Liver (tissue), 9 donors: ENCODE results near the gene MED15. TPM values are rescaled to one million over a fixed set of nuclear protein-coding genes. Genes with fewer than 3 reads are reported as not detected.

Experiments
- DNase-seq: peaks from one replicate; pipeline ENCODE4 v3.0.0-alpha.2; 2017; ENCODE audit warnings: low spot score
- H3K27ac ChIP-seq, 2 donors: one replicate each; pipeline ENCODE4 v1.7.0; 2013; ENCODE audit warnings: inconsistent platforms in 2 of 2, low read length in 2 of 2, control low read depth in 1 of 2, low read depth in 1 of 2, mild to moderate bottlenecking in 1 of 2
- H3K27me3 ChIP-seq, 4 donors: one replicate each; pipeline versions ENCODE4 v1.6.1 to v1.7.0; 2013; ENCODE audit warnings: low read length in 3 of 4, inconsistent platforms in 1 of 4, mild to moderate bottlenecking in 1 of 4, moderate library complexity in 1 of 4; ENCODE audit not compliant: control insufficient read depth in 4 of 4, insufficient read depth in 4 of 4
- H3K36me3 ChIP-seq, 4 donors: one replicate each; pipeline versions ENCODE4 v1.6.1 to v1.7.0; 2013; ENCODE audit warnings: low read length in 3 of 4, mild to moderate bottlenecking in 3 of 4, low read depth in 1 of 4, moderate library complexity in 1 of 4; ENCODE audit not compliant: control insufficient read depth in 4 of 4, insufficient read depth in 3 of 4
- H3K4me1 ChIP-seq, 4 donors: one replicate each; pipeline versions ENCODE4 v1.6.1 to v1.7.0; 2013; ENCODE audit warnings: low read length in 3 of 4, mild to moderate bottlenecking in 3 of 4, moderate library complexity in 1 of 4; ENCODE audit not compliant: control insufficient read depth in 4 of 4, insufficient read depth in 4 of 4
- H3K4me3 ChIP-seq, 3 donors: one replicate each; pipeline versions ENCODE4 v1.6.1 to v1.7.0; 2013; ENCODE audit warnings: low read length in 3 of 3, control low read depth in 1 of 3, low read depth in 1 of 3, mild to moderate bottlenecking in 1 of 3
- H3K9ac ChIP-seq, 2 donors: one replicate each; pipeline ENCODE4 v1.7.0; 2013; ENCODE audit warnings: low read length in 2 of 2, mild to moderate bottlenecking in 2 of 2, moderate library complexity in 2 of 2, control low read depth in 1 of 2, low read depth in 1 of 2
- H3K9me3 ChIP-seq, 4 donors: one replicate each; pipeline versions ENCODE4 v1.6.1 to v1.7.0; 2013; ENCODE audit warnings: low read length in 3 of 4; ENCODE audit not compliant: control insufficient read depth in 4 of 4
- EGR1 ChIP-seq, 2 donors: IDR thresholded peaks; 2 replicates each; pipeline ENCODE4 v1.6.1; 2016 to 2018; ENCODE audit warnings: antibody characterized with exemption in 2 of 2, low read depth in 2 of 2
- FOXA1 ChIP-seq: IDR thresholded peaks from 2 replicates; pipeline ENCODE4 v1.6.1; 2016; ENCODE audit warnings: antibody characterized with exemption
- FOXA2 ChIP-seq: IDR thresholded peaks from 2 replicates; pipeline ENCODE4 v1.6.1; 2016; ENCODE audit warnings: antibody characterized with exemption
- GABPA ChIP-seq, 2 donors: IDR thresholded peaks in 1 of 2; conservative IDR thresholded peaks in 1 of 2; 2 replicates each; pipeline ENCODE4 v1.6.1; 2016; ENCODE audit warnings: antibody characterized with exemption in 2 of 2, mild to moderate bottlenecking in 1 of 2, moderate library complexity in 1 of 2
- HNF4A ChIP-seq, 2 donors: conservative IDR thresholded peaks; 2 replicates each; pipeline ENCODE4 v1.6.1; 2016; ENCODE audit warnings: antibody characterized with exemption in 2 of 2, mild to moderate bottlenecking in 2 of 2
- MAX ChIP-seq: IDR thresholded peaks from 2 replicates; pipeline ENCODE4 v1.6.1; 2016; ENCODE audit warnings: antibody characterized with exemption
- NR2F2 ChIP-seq: IDR thresholded peaks from 2 replicates; pipeline ENCODE4 v1.6.1; 2016; ENCODE audit warnings: antibody characterized with exemption
- RAD21 ChIP-seq, 2 donors: IDR thresholded peaks; 2 replicates each; pipeline ENCODE4 v1.6.1; 2016; ENCODE audit warnings: antibody characterized with exemption in 2 of 2, mild to moderate bottlenecking in 2 of 2
- RXRA ChIP-seq, 2 donors: IDR thresholded peaks; 2 replicates each; pipeline ENCODE4 v1.6.1; 2017 to 2018; ENCODE audit warnings: antibody characterized with exemption in 2 of 2, mild to moderate bottlenecking in 1 of 2
- SP1 ChIP-seq: IDR thresholded peaks from 2 replicates; pipeline ENCODE4 v1.6.1; 2018; ENCODE audit warnings: antibody characterized with exemption, mild to moderate bottlenecking
- TAF1 ChIP-seq: conservative IDR thresholded peaks from 2 replicates; pipeline ENCODE4 v1.6.1; 2016; ENCODE audit warnings: antibody characterized with exemption, mild to moderate bottlenecking
- YY1 ChIP-seq: IDR thresholded peaks from 2 replicates; pipeline ENCODE4 v1.6.1; 2016; ENCODE audit warnings: antibody characterized with exemption, mild to moderate bottlenecking
- ZBTB33 ChIP-seq: IDR thresholded peaks from 2 replicates; pipeline ENCODE4 v1.6.1; 2016; ENCODE audit warnings: antibody characterized with exemption
- WGBS: extraction: QIAGEN DNeasy Blood & Tissue Kit; methylation state at CpG from one replicate; pipeline ENCODE4 v1.1.7; 2013; 5-methylcytosine and 5-hydroxymethylcytosine counted together
- polyA plus RNA-seq, 2 donors: library from polyadenylated mRNA; stranded (reverse) in 1 of 2; unstranded in 1 of 2; fragments of 200-250 nt in 1 of 2; fragments of >200 nt in 1 of 2; fragmentation: Nextera tagmentation in 1 of 2; extraction: Ambion mirVana in 1 of 2; gene quantifications; one replicate each; pipeline versions ENCODE4 v1.2.1 to v1.2.3, GENCODE V29; 2013 to 2015
- total RNA-seq, 2 donors: library from RNA; depleted of rRNA; stranded (reverse); fragments of >200 nt; gene quantifications; one replicate each; pipeline ENCODE4 v1.2.3, GENCODE V29; 2014
- TF ChIP-seq, protein P1 (sequence below): fragments of 150-350 bp; IDR thresholded peaks from 2 replicates; pipeline ENCODE4 v1.5.1; 2017; ENCODE audit warnings: improper control_type of control experiment, low read depth, low read length; ENCODE audit not compliant: missing input control
- TF ChIP-seq, protein P2 (sequence below): IDR thresholded peaks from 2 replicates; pipeline ENCODE4 v1.6.1; 2016; ENCODE audit warnings: antibody characterized with exemption
- TF ChIP-seq, protein P3 (sequence below): IDR thresholded peaks from 2 replicates; pipeline ENCODE4 v1.6.1; 2016; ENCODE audit warnings: antibody characterized with exemption, mild to moderate bottlenecking
- donor health status: healthy.
- donor health status: healthy.
- donor health status: healthy.
- donor health status: healthy.
- donor health status: healthy.

MED15 gene
- total and polyA plus RNA-seq, 4 donors: 9.7 to 28.0 (median 16.2) TPM

DNA sequence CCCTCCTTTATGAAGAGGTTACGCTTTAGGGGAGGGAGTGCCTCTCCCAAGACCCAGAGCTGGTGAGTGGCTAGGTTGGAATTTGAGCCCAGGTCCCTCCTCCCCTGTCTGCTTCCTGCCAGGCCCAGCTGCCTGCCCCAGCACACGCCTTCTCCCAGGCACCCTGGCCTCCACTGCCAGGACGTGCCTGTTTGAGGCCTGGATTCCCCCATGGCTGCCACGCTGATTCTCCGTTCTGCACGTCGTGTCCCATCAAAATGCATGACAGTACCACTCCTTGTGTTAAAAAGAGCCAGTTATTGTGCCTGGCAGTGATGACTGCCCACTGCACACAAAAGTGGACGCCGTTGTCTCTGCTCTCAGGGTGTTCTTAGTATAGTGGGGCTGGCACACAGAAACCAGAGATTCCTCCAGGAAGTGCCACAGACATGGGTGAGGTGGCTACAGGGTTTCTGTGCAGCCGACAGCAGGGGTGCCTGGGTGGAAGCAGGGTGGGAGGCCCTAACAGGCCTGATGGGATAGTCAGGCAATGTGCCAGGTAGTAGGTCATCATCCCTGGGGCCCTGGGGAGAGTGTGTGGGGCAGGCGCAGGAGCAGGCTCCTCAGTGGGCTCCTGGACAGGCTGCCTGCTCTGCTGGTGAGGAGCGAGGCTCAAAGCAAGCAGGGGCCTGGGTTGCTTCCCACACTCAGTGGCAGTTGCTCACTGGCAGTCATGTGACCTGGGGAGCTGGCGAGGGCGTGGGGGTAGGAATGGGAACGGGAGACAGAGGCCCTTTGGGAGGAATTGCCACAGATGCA lies 24.2 kb downstream of the MED15 start:
- no peak for TF ChIP-seq FOXA2
- no peak for TF ChIP-seq RAD21 (IDR thresholded peaks at IDR 0.05)
- TF ChIP-seq FOXA1: no peak
- TF ChIP-seq NR2F2: no peak
- TF ChIP-seq SP1: no peak
- TF ChIP-seq MAX: no peak
- no peak for TF ChIP-seq EGR1 (IDR thresholded peaks at IDR 0.05; ENCODE audit: low read depth in 2 of 2)
- no peak for TF ChIP-seq YY1
- TF ChIP-seq HNF4A (conservative IDR thresholded peaks at IDR 0.05): no peak
- no peak for TF ChIP-seq TAF1
- TF ChIP-seq RXRA (IDR thresholded peaks at IDR 0.05): no peak
- TF ChIP-seq, protein P1, sequence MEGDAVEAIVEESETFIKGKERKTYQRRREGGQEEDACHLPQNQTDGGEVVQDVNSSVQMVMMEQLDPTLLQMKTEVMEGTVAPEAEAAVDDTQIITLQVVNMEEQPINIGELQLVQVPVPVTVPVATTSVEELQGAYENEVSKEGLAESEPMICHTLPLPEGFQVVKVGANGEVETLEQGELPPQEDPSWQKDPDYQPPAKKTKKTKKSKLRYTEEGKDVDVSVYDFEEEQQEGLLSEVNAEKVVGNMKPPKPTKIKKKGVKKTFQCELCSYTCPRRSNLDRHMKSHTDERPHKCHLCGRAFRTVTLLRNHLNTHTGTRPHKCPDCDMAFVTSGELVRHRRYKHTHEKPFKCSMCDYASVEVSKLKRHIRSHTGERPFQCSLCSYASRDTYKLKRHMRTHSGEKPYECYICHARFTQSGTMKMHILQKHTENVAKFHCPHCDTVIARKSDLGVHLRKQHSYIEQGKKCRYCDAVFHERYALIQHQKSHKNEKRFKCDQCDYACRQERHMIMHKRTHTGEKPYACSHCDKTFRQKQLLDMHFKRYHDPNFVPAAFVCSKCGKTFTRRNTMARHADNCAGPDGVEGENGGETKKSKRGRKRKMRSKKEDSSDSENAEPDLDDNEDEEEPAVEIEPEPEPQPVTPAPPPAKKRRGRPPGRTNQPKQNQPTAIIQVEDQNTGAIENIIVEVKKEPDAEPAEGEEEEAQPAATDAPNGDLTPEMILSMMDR: no peak
- TF ChIP-seq, protein P2, sequence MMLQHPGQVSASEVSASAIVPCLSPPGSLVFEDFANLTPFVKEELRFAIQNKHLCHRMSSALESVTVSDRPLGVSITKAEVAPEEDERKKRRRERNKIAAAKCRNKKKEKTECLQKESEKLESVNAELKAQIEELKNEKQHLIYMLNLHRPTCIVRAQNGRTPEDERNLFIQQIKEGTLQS: no peak
- no peak for TF ChIP-seq ZBTB33
- Histone ChIP-seq H3K9ac (no peak overlapping the region), H3K4me1 (peaks cover 0 to 15% (median 0%) of the 10 kb centered on the region in 4 donors), H3K27me3 (no peaks in the 10 kb centered on the region), H3K27ac (no peak overlapping the region), H3K9me3 (no peaks in the 10 kb centered on the region), H3K36me3 (peaks cover 0 to 7% (median 2%) of the 10 kb centered on the region in 4 donors), H3K4me3 (no peak overlapping the region)
- DNase-seq: no peak
- WGBS: 77% methylated on average over 15 of the region's 15 CpGs

DNA sequence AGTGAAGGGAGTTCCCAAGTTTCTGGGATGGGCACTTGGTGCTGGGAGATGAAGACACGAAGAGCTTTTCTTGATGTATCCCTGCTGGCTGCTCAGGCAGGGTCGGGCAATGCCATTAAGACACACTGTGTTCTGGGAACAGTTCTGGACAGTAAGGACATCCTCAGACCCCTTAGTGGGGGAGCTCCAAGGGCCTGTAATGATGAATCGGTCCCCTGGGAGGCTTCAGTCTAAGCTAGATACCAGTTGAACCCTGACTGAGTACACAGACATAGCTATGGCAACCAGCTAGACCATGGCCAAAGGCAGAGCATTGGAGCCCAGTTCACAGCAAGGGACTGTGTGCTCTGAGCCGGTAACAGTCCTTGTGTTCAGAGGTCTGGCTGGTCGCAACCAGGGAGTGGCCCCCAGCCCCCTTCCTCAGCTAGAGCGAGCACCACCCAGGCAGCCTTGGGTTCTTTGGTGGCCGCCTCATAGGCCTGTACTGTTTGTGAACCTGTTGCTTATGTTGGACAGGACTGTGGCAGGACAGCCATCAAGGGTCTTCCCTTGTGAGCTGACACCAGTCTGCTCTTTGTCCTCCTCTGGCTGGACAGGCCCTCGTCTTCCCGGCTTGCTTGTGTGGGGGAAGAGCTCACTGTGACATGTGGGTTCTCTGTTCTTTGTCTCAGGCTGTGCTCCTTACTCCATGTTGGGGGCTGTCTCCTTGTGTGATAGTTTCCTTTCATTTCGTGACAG lies 25.0 kb downstream of the MED15 start:
- WGBS: 85% methylated on average over 10 of the region's 10 CpGs
- DNase-seq: no peak
- Histone ChIP-seq H3K4me3 (no peak overlapping the region), H3K4me1 (peaks cover 0 to 15% (median 0%) of the 10 kb centered on the region in 4 donors), H3K36me3 (peaks cover 0 to 16% (median 8%) of the 10 kb centered on the region in 4 donors), H3K9me3 (no peaks in the 10 kb centered on the region), H3K9ac (no peak overlapping the region), H3K27ac (no peak overlapping the region), H3K27me3 (no peaks in the 10 kb centered on the region)
- TF ChIP-seq TAF1: no peak
- no peak for TF ChIP-seq YY1
- no peak for TF ChIP-seq SP1
- TF ChIP-seq FOXA2: no peak
- TF ChIP-seq RXRA (IDR thresholded peaks at IDR 0.05): no peak
- TF ChIP-seq, protein P2: no peak
- no peak for TF ChIP-seq GABPA (IDR thresholded peaks at IDR 0.05 in 1 of 2, conservative IDR thresholded peaks at IDR 0.05 in 1 of 2)
- no peak for TF ChIP-seq ZBTB33
- TF ChIP-seq, protein P3, sequence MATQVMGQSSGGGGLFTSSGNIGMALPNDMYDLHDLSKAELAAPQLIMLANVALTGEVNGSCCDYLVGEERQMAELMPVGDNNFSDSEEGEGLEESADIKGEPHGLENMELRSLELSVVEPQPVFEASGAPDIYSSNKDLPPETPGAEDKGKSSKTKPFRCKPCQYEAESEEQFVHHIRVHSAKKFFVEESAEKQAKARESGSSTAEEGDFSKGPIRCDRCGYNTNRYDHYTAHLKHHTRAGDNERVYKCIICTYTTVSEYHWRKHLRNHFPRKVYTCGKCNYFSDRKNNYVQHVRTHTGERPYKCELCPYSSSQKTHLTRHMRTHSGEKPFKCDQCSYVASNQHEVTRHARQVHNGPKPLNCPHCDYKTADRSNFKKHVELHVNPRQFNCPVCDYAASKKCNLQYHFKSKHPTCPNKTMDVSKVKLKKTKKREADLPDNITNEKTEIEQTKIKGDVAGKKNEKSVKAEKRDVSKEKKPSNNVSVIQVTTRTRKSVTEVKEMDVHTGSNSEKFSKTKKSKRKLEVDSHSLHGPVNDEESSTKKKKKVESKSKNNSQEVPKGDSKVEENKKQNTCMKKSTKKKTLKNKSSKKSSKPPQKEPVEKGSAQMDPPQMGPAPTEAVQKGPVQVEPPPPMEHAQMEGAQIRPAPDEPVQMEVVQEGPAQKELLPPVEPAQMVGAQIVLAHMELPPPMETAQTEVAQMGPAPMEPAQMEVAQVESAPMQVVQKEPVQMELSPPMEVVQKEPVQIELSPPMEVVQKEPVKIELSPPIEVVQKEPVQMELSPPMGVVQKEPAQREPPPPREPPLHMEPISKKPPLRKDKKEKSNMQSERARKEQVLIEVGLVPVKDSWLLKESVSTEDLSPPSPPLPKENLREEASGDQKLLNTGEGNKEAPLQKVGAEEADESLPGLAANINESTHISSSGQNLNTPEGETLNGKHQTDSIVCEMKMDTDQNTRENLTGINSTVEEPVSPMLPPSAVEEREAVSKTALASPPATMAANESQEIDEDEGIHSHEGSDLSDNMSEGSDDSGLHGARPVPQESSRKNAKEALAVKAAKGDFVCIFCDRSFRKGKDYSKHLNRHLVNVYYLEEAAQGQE: no peak
- TF ChIP-seq, protein P1: no peak
- no peak for TF ChIP-seq RAD21 (IDR thresholded peaks at IDR 0.05)
